Tibial artery (tissue), 4 donors: ENCODE data around the gene ACAP2.
A peak's percentile ranks its signal among the peaks of the same experiment; 100 is the strongest.

Experiments
- DNase-seq, 2 donors: peaks; one replicate each; pipeline ENCODE4 v3.0.0-alpha.2; 2019
- H3K27ac ChIP-seq, 2 donors: fragments of 200-600 bp; sonication (generic) in 1 of 2; 1 replicate in 1 of 2; 2 replicates in 1 of 2; pipeline ENCODE4 v1.5.1; 2018 to 2019; ENCODE audit warnings: mild to moderate bottlenecking in 1 of 2
- H3K27me3 ChIP-seq, 2 donors: fragments of 200-600 bp; sonication (generic) in 1 of 2; one replicate each; pipeline versions ENCODE4 v1.5.1 to v1.6.0; 2016 to 2019
- H3K36me3 ChIP-seq, 3 donors: fragments of 200-600 bp; sonication (generic) in 2 of 3; one replicate each; pipeline ENCODE4 v1.5.1; 2016 to 2019; ENCODE audit warnings: mild to moderate bottlenecking in 2 of 3
- H3K4me1 ChIP-seq, 4 donors: fragments of 200-600 bp; sonication (generic) in 2 of 4; 1 replicate in 3 of 4; 2 replicates in 1 of 4; pipeline ENCODE4 v1.5.1; 2016 to 2019
- H3K4me3 ChIP-seq, 2 donors: fragments of 200-600 bp; sonication (generic) in 1 of 2; 1 replicate in 1 of 2; 2 replicates in 1 of 2; pipeline ENCODE4 v1.5.1; 2018 to 2019; ENCODE audit warnings: mild to moderate bottlenecking in 2 of 2
- H3K9me3 ChIP-seq, 3 donors: fragments of 200-600 bp; sonication (generic) in 1 of 3; one replicate each; pipeline ENCODE4 v1.5.1; 2016 to 2019
- intact Hi-C: fragments of 100-400 bp; cut with DNase I; formaldehyde crosslinking; loops from one replicate; pipeline ENCODE4 v1.15.0; 2023; ENCODE audit warnings: low total_unique reads
- TF ChIP-seq, protein P1 (sequence below), 2 experiments: fragments of 200-600 bp in 1 of 2; fragments of 450-650 bp in 1 of 2; IDR thresholded peaks; one replicate each; pipeline ENCODE4 v1.5.1; 2017 to 2019; ENCODE audit warnings: antibody characterized with exemption in 2 of 2, mild to moderate bottlenecking in 1 of 2, moderate library complexity in 1 of 2

Gene ACAP2

GRCh38 chr3:195265363-195265976, 177.3 kb downstream of the ACAP2 start:
- H3K9me3 ChIP-seq = no peaks in the 10 kb centered on the region
- no peak overlapping the region for H3K4me3 ChIP-seq
- TF ChIP-seq, protein P1, sequence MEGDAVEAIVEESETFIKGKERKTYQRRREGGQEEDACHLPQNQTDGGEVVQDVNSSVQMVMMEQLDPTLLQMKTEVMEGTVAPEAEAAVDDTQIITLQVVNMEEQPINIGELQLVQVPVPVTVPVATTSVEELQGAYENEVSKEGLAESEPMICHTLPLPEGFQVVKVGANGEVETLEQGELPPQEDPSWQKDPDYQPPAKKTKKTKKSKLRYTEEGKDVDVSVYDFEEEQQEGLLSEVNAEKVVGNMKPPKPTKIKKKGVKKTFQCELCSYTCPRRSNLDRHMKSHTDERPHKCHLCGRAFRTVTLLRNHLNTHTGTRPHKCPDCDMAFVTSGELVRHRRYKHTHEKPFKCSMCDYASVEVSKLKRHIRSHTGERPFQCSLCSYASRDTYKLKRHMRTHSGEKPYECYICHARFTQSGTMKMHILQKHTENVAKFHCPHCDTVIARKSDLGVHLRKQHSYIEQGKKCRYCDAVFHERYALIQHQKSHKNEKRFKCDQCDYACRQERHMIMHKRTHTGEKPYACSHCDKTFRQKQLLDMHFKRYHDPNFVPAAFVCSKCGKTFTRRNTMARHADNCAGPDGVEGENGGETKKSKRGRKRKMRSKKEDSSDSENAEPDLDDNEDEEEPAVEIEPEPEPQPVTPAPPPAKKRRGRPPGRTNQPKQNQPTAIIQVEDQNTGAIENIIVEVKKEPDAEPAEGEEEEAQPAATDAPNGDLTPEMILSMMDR (IDR thresholded peaks at IDR 0.05) = no peak
- intact Hi-C loops = loop anchor here (2.0 kb wide), 1 partner anchor 161 kb away; no protein-coding TSS in a partner anchor
- no peak for DNase-seq
- no peak overlapping the region for H3K27ac ChIP-seq
- H3K36me3 ChIP-seq = no peaks in the 10 kb centered on the region
- H3K4me1 ChIP-seq = peaks cover 0 to 23% (median 16%) of the 10 kb centered on the region in 4 donors
- no peaks in the 10 kb centered on the region for H3K27me3 ChIP-seq

DNA sequence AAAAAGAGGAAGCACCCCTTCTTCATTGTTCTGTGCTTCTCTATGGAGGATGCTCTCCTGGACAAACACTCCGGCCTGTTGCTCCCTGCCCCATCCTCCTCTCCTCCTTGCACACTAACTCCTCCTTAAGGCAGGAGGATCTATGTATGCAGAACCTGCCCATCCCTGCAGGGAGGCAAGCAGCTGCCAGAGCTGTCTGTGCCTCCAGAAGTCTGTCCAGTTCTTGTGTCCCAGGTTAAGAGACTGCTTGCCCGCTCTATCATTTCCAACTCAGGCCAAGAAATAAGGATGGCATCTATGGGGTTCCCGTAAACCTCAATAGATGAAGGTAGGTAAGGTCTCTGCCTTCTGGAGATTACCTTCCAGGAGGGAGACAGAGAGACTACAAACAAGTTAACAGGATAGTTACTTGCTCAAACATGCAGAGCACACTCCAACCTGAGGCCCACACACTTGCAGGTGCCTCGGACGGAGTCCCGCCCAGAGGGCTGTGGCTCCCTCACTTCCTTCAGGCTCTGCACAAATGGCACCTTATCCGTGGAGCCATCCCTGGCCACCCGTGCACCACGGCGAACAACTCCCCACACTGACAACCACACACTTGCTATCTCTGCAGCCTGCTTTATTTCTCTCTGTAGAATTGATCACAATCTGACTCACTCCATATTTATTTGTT, 178.8 kb downstream of the ACAP2 start:
- Histone ChIP-seq H3K27ac (no peak overlapping the region), H3K9me3 (no peaks in the 10 kb centered on the region)
- intact Hi-C loops = loop anchor here (2.0 to 5.0 kb wide), 2 partner anchors 159 to 582 kb away; no protein-coding TSS in a partner anchor

DNA sequence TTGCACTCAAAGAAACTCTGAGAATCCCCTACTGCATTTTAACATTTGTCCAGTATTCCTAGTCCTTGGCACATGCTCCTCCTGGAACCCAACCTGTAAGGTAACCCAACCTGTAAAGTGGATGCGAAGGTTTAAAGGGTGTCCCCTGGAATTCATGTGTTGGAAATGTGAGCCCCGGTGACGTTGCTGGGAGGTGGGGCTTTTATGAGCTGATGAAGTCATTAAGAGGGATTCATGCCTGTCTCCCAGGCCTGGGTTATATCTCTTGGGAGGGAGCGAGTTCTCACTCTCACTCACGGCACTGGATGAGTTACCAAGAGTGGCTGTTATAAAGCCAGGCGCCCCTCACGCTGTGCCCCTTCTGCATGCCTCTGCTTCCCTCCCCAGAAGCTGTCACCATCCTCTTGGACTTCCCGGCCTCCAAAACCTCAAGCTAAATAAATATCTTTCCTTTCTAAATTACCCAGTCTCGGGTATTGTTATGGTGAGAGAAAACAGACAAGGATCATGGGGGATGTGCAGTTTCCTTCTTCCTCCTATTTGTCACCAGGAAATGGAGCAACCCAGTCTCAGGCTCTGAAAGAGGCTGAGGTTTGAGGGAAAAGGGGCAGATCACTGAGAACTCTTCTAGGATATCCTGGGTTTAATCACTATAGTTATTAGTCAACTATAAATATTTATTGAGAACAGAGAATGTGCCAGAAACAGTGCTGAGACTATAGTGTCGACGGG, 179.5 kb downstream of the ACAP2 start:
- Histone ChIP-seq H3K4me1 (peaks cover 0 to 20% (median 14%) of the 10 kb centered on the region in 4 donors), H3K27ac (no peak overlapping the region), H3K36me3 (no peaks in the 10 kb centered on the region), H3K9me3 (no peaks in the 10 kb centered on the region), H3K27me3 (no peaks in the 10 kb centered on the region), H3K4me3 (no peak overlapping the region)
- TF ChIP-seq, protein P1 (IDR thresholded peaks at IDR 0.05) = no peak
- intact Hi-C loops = loop anchor here (5.0 kb wide), 1 partner anchor 581 kb away; no protein-coding TSS in a partner anchor
- DNase-seq = no peak

More for the DNA sequence above, 178.8 kb downstream of the ACAP2 start:
- TF ChIP-seq, protein P1 (IDR thresholded peaks at IDR 0.05) = no peak
- Histone ChIP-seq H3K4me3 (no peak overlapping the region), H3K4me1 (peaks cover 0 to 19% (median 14%) of the 10 kb centered on the region in 4 donors), H3K27me3 (no peaks in the 10 kb centered on the region), H3K36me3 (no peaks in the 10 kb centered on the region)
- no peak for DNase-seq

GRCh38 chr3:195261925-195262324, 180.9 kb downstream of the ACAP2 start:
- Histone ChIP-seq H3K27me3 (no peaks in the 10 kb centered on the region), H3K9me3 (no peaks in the 10 kb centered on the region), H3K4me1 (peaks cover 0 to 20% (median 14%) of the 10 kb centered on the region in 4 donors), H3K4me3 (no peak overlapping the region), H3K27ac (no peak overlapping the region), H3K36me3 (no peaks in the 10 kb centered on the region)
- DNase-seq = no peak
- TF ChIP-seq, protein P1 (IDR thresholded peaks at IDR 0.05) = no peak
- intact Hi-C loops = loop anchor here (5.0 kb wide), 1 partner anchor 580 kb away; no protein-coding TSS in a partner anchor

DNA sequence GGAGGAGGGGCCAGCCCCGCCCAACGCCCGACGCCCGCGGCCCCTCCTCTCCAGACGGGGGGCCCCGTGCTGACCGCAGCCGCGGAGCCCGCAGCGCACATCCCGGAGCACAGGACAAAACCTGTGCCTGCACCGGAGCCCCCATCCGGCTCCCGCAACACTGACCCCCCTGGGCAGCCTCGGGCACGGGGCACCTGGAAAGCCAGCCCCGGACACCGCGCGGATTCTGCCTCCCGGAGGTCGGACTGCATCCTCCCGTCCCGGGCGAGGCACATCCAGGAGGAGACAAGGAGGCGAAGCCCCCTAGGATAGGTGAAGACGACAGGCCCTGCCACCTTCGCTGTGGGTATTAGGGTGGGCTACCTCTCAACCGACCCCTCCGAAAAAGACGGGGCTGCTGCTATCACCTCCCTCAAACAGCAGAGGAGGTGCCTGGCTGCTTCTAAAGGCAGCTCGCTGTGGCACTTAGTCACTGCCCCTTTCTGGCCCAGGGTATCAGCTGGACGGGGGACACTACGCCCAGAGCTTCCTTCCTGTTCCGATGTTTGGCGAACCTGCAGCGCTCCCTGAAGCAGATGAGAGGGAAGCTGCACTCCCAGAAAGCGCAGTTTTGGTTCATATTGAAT, 182.4 kb downstream of the ACAP2 start:
- H3K9me3 ChIP-seq = no peaks in the 10 kb centered on the region
- H3K4me3 ChIP-seq = peak overlapping the region; percentile 53 to 63
- peaks cover 0 to 31% (median 14%) of the 10 kb centered on the region in 4 donors for H3K4me1 ChIP-seq
- peak overlapping the region; percentile 61 to 65 for H3K27ac ChIP-seq
- intact Hi-C loops = loop anchor here (5.0 kb wide), 1 partner anchor 578 kb away; no protein-coding TSS in a partner anchor
- DNase-seq = peak in 1 of 2 donors; percentile 46
- H3K27me3 ChIP-seq = no peaks in the 10 kb centered on the region
- no peaks in the 10 kb centered on the region for H3K36me3 ChIP-seq
- TF ChIP-seq, protein P1 (IDR thresholded peaks at IDR 0.05) = peak in 1 of 2 experiments; percentile 5
